OCI-LY1 (cell line): Measurements from ENCODE around the gene PID1.

ENCODE experiments used
- H2AFZ ChIP-seq: fragments of 200-600 bp; sonication (generic), shearing (Covaris generic); 2 replicates; pipeline ENCODE4 v1.6.0; 2014; ENCODE audit warnings: antibody characterized with exemption, mild to moderate bottlenecking, low read length
- H3F3A ChIP-seq: fragments of 200-600 bp; sonication (generic), shearing (Covaris generic); 2 replicates; pipeline ENCODE4 v1.6.0; 2014; ENCODE audit warnings: mild to moderate bottlenecking, antibody characterized with exemption, low read length, moderate library complexity; ENCODE audit not compliant: insufficient read depth
- H3K27ac ChIP-seq: fragments of 200-600 bp; sonication (generic); 2 replicates; pipeline ENCODE4 v1.5.1; 2014; ENCODE audit warnings: low read length, mixed run types, mild to moderate bottlenecking, low read depth; ENCODE audit not compliant: poor library complexity, severe bottlenecking
- H3K27me3 ChIP-seq: fragments of 200-600 bp; sonication (generic); 2 replicates; pipeline ENCODE4 v1.6.0; 2014; ENCODE audit warnings: antibody characterized with exemption, mild to moderate bottlenecking, low read length, moderate library complexity; ENCODE audit not compliant: insufficient read depth
- H3K36me3 ChIP-seq: fragments of 200-600 bp; sonication (generic); 2 replicates; pipeline ENCODE4 v1.6.1; 2014; ENCODE audit warnings: mild to moderate bottlenecking, antibody characterized with exemption, low read length, moderate library complexity, mixed read lengths; ENCODE audit not compliant: insufficient read depth
- H3K4me1 ChIP-seq: fragments of 200-600 bp; sonication (generic); 2 replicates; pipeline ENCODE4 v1.5.1; 2014; ENCODE audit warnings: mild to moderate bottlenecking, low read length, moderate library complexity; ENCODE audit not compliant: insufficient read depth, severe bottlenecking
- H3K4me2 ChIP-seq: fragments of 200-600 bp; sonication (generic), shearing (Covaris generic); 2 replicates; pipeline ENCODE4 v1.6.1; 2014; ENCODE audit warnings: low read length
- H3K4me3 ChIP-seq: fragments of 200-600 bp; sonication (generic); 2 replicates; pipeline ENCODE4 v1.5.1; 2014; ENCODE audit warnings: low read length, low read depth, mild to moderate bottlenecking, mixed read lengths; ENCODE audit not compliant: poor library complexity, severe bottlenecking
- H3K79me2 ChIP-seq: fragments of 200-600 bp; shearing (Covaris generic); 2 replicates; pipeline ENCODE4 v1.6.1; 2016; ENCODE audit warnings: mixed run types, low read length, mixed read lengths; ENCODE audit not compliant: insufficient read depth
- H3K9ac ChIP-seq: fragments of 200-600 bp; sonication (generic), shearing (Covaris generic); 2 replicates; pipeline ENCODE4 v1.6.1; 2014; ENCODE audit warnings: mild to moderate bottlenecking, low read length, mixed read lengths
- H3K9me2 ChIP-seq: fragments of 200-600 bp; sonication (generic), shearing (Covaris generic); 2 replicates; pipeline ENCODE4 v1.6.1; 2014; ENCODE audit warnings: low read depth, mild to moderate bottlenecking, low read length, mixed read lengths
- H3K9me3 ChIP-seq: fragments of 200-600 bp; shearing (Covaris generic); 2 replicates; pipeline ENCODE4 v1.6.1; 2014; ENCODE audit warnings: low read length, mixed read lengths
- H4K20me1 ChIP-seq: fragments of 200-600 bp; sonication (generic), shearing (Covaris generic); 2 replicates; pipeline ENCODE4 v1.6.0; 2016; ENCODE audit warnings: mild to moderate bottlenecking, low read length; ENCODE audit not compliant: insufficient read depth
- CTCF ChIP-seq: fragments of 200-600 bp; sonication (generic), shearing (Covaris generic); IDR thresholded peaks from 2 replicates; pipeline ENCODE4 v1.5.1; 2017; ENCODE audit warnings: mild to moderate bottlenecking, antibody characterized with exemption, low read length, moderate library complexity, mixed read lengths
- EZH2 ChIP-seq: fragments of 200-600 bp; sonication (generic), shearing (Covaris generic); IDR thresholded peaks from 2 replicates; pipeline ENCODE4 v1.8.0; 2017; ENCODE audit warnings: borderline replicate concordance, mixed run types, mild to moderate bottlenecking, antibody characterized with exemption, low read length, moderate library complexity, mixed read lengths

PID1 gene

GRCh38 chr2:229111744-229112143 is 159.3 kb downstream of the PID1 start:
- Histone ChIP-seq H3K9ac (no peak overlapping the region), H3K4me1 (no peaks in the 10 kb centered on the region), H3K9me3 (no peaks in the 10 kb centered on the region), H3K79me2 (no peaks in the 10 kb centered on the region), H4K20me1 (no peaks in the 10 kb centered on the region), H3K4me2 (no peak overlapping the region), H3K36me3 (no peaks in the 10 kb centered on the region), H2AFZ (no peak overlapping the region), H3K27me3 (no peaks in the 10 kb centered on the region), H3K27ac (no peak overlapping the region), H3F3A (no peaks in the 10 kb centered on the region), H3K9me2 (no peaks in the 10 kb centered on the region), H3K4me3 (no peak overlapping the region)
- TF ChIP-seq CTCF, result no peak
- no peak for TF ChIP-seq EZH2

- H3K4me3 ChIP-seq, result no peak overlapping the region
- no peaks in the 10 kb centered on the region for H3F3A ChIP-seq
- no peaks in the 10 kb centered on the region for H3K79me2 ChIP-seq
- H3K27ac ChIP-seq, result no peak overlapping the region
- no peaks in the 10 kb centered on the region for H3K27me3 ChIP-seq
- H3K9ac ChIP-seq, result no peak overlapping the region
- H3K9me3 ChIP-seq, result no peaks in the 10 kb centered on the region
- TF ChIP-seq CTCF, result no peak
- H2AFZ ChIP-seq, result no peak overlapping the region
- no peaks in the 10 kb centered on the region for H3K9me2 ChIP-seq
- no peak overlapping the region for H3K4me2 ChIP-seq
- H4K20me1 ChIP-seq, result no peaks in the 10 kb centered on the region
- no peaks in the 10 kb centered on the region for H3K4me1 ChIP-seq
- no peaks in the 10 kb centered on the region for H3K36me3 ChIP-seq
Measured at GRCh38 chr2:229109195-229109594, 161.9 kb downstream of the PID1 start.

- no peaks in the 10 kb centered on the region for H3K27me3 ChIP-seq
- no peak overlapping the region for H2AFZ ChIP-seq
- TF ChIP-seq CTCF (no peak), EZH2 (no peak)
- no peaks in the 10 kb centered on the region for H3K4me1 ChIP-seq
- H3K27ac ChIP-seq, result no peak overlapping the region
- H3K9ac ChIP-seq, result no peak overlapping the region
- no peaks in the 10 kb centered on the region for H4K20me1 ChIP-seq
- no peak overlapping the region for H3K4me2 ChIP-seq
- H3F3A ChIP-seq, result no peaks in the 10 kb centered on the region
- H3K9me2 ChIP-seq, result no peaks in the 10 kb centered on the region
- no peak overlapping the region for H3K4me3 ChIP-seq
- no peaks in the 10 kb centered on the region for H3K36me3 ChIP-seq
- H3K79me2 ChIP-seq, result no peaks in the 10 kb centered on the region
- H3K9me3 ChIP-seq, result no peaks in the 10 kb centered on the region
Measured at GRCh38 chr2:229107601-229108000, 163.5 kb downstream of the PID1 start.
